AG09319 (cell line): ENCODE measurements around the gene ZFYVE9.

Experiments
- DNase-seq: peaks from one replicate; pipeline ENCODE4 v3.0.0-alpha.2; 2010; ENCODE audit warnings: low read depth; ENCODE audit errors: extremely low read depth
- CTCF ChIP-seq: IDR thresholded peaks from 2 replicates; pipeline ENCODE4 v1.5.1; 2011; ENCODE audit warnings: low read depth, mild to moderate bottlenecking, inconsistent platforms, low read length, moderate library complexity

The ZFYVE9 gene

DNA sequence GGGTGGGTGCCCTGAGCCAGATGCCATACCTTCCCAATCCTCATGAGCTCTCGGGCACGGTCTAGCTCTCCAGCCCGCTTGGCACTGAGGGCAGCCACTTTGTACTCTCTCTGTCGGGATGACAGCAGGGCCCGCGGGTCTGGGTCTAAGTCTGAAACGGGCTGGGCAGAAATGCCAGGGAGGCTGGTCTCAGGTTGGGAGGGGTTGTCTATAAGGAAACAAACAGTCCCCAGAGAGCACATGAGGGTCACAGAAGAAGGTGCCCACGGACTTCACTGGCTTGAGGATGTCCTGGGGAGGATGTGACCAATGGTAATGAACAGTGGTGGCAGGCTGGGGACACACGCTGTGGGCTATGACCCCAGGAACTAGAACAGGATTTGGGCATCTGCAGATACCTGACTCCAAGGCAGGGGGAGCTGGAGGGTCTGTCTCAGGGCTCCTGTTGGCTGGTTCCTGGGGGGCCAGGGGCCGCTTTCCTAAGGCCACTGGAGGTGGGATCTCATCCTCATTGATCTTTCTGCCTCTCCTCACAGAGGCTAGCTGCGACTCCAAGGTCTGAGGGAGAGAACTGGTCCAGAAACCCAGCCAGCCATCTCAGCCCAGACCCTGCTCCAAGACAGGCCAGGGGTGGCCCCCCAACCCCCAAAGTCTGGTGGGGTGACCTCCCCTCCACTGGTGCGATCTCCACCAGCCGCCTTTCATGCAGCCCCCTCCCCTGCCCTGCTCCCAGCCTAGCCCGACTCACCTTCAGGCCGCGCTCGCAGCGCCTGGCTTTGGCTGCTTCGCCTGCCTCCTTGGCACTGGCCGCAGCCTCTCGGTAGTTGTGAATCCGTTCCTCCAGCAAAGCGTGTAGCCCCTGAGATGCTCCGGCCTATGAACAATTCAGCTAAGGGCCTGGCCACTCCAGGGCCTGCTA lies 218.0 kb downstream of the ZFYVE9 start:
- no peak for TF ChIP-seq CTCF
- DNase-seq = no peak

DNA sequence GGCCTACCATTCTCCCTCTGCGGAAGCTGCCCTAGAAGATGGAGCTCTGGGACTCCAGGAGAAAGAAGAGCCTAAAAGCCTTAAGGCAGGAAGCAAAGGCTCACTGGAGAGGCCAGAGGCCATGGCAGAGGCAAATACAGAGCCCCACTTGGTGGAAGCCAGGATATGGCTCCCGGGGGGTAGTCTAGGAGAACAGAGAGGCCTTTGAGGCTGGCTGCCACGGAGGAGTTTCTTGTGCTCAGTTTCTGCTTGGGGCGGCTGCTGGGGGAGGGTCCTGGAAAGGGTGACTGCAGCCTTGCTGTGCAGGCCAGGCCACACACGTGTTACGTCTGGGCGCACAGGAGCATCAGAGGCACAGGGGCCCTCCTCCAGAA lies 218.7 kb downstream of the ZFYVE9 start:
- no peak for DNase-seq
- no peak for TF ChIP-seq CTCF

DNA sequence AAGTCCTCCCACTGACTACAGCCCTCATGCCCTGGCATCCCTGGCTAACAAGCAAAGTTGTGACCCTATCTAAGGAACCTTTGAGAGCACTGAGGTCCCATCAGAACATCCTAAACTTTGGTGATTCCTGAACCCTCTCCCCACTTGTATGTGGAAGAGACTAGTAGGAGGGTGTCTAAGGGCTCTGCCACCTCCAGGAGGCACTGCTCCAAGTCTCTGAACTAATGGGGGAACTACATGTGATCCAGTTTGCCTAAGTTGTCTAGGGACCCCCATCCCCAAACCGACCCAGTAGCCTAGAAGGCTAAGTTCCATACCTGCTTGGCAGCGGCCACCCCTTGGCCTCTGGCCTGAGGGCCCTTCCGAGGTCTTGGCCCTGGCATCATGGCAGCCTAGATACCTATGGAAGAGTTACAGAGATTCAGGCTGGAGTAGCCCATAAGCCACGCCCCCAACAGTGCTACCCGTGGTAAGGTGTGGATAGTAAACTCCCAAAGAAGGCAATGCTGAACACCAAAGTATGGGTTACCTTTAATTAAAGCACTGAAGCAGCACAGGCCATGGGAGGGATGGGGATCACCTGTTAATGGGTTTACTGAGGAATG lies 222.4 kb downstream of the ZFYVE9 start:
- TF ChIP-seq CTCF = no peak
- DNase-seq = no peak

DNA sequence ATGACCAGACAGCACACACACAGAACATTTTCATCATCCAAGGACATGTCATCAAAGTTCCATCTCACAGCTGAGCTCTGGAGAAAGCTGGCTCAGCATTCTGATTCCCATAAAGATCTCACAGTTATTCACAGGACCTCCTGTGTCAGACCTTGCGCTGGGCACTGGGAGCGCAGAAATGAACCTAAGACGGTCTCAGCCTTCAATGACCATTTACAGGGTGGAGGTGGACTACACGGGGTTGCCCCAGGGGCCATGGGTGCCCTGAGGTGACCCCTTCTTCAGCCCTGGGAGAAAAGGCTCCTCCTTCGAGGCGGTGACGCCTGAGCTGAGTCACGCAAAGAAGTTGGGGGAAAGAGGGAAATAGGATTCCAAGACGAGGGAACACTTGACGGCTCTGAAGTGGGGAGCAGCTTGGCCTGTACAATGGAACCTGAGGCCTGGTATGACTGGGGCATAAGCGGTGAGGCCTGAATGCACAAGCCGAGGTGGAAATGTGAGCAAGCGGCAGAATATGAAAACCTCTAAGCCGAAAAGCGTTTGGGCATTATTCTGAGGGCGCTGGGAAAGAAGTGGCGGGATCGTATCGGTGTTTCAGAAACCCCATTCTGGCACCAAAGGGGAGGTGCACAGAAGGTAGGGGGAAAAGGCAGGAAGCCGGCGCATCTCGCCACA lies 223.3 kb downstream of the ZFYVE9 start:
- DNase-seq = peak; percentile 27
- TF ChIP-seq CTCF = no peak

GRCh38 chr1:52365746-52366516 lies 224.0 kb downstream of the ZFYVE9 start, which contains the start of gene CC2D1B:
TSS of gene CC2D1B (minus strand) at chr1:52366205. CDS start at chr1:52364620, 1,585 bp downstream.
- DNase-seq = peak; percentile 91
- no peak for TF ChIP-seq CTCF

DNA sequence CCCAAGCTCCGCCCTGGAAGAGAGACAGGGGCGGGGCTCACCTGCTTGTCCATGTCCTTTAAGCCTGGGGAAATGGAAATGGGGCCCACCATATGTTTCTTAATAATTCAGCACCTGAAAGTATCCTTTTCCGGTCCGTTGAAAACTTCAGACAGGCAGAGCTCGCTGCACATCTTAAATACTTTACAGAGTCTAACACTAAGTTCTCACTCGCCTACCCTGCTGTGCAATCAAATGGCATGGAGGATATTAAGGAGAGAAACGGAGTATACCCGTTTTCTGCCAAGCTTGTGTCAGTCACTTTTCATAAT lies 224.6 kb downstream of the ZFYVE9 start:
- DNase-seq = no peak
- TF ChIP-seq CTCF = no peak
